HL-60 (cell line): ENCODE measurements around the gene ATG10.

Experiments used
- DNase-seq, 2 experiments: peaks; one replicate each; pipeline ENCODE4 v3.0.0-alpha.2; 2010 to 2020; ENCODE audit warnings: low read depth in 1 of 2, low spot score in 1 of 2
- H3K27ac ChIP-seq: fragments of 250-450 bp; sonication (Bioruptor Pico); replicated peaks from 2 replicates; pipeline ENCODE4 v1.5.1; 2020; ENCODE audit warnings: mild to moderate bottlenecking, moderate library complexity
- H3K27me3 ChIP-seq: fragments of 250-450 bp; sonication (Bioruptor Pico); 2 replicates; pipeline ENCODE4 v1.5.1; 2021; ENCODE audit warnings: mild to moderate bottlenecking, moderate library complexity; ENCODE audit not compliant: insufficient read depth, poor library complexity, severe bottlenecking
- H3K4me3 ChIP-seq: replicated peaks from 2 replicates; pipeline ENCODE4 v1.5.1; 2011; ENCODE audit warnings: mild to moderate bottlenecking, control low read depth, low read length; ENCODE audit not compliant: insufficient read depth
- CTCF ChIP-seq: IDR thresholded peaks from one replicate; pipeline ENCODE4 v1.5.1; 2011; ENCODE audit warnings: low read length, control low read depth, inconsistent platforms; ENCODE audit not compliant: insufficient read depth
- GABPA ChIP-seq: IDR thresholded peaks from 2 replicates; pipeline ENCODE4 v1.6.1; 2012; ENCODE audit warnings: low read depth
- POLR2AphosphoS5 ChIP-seq: IDR thresholded peaks from 2 replicates; pipeline ENCODE4 v1.6.1; 2012; ENCODE audit warnings: low read depth
- REST ChIP-seq: IDR thresholded peaks from 2 replicates; pipeline ENCODE4 v1.6.1; 2012; ENCODE audit warnings: low read depth; ENCODE audit not compliant: insufficient replicate concordance
- SPI1 ChIP-seq: IDR thresholded peaks from 2 replicates; pipeline ENCODE4 v1.6.1; 2012; ENCODE audit warnings: low read depth, mild to moderate bottlenecking, borderline replicate concordance

Gene ATG10

GRCh38 chr5:82174919-82175219 lies 203.0 kb downstream of the ATG10 start:
- Histone ChIP-seq H3K27ac (no peak overlapping the region), H3K4me3 (no peak overlapping the region), H3K27me3 (no peaks in the 10 kb centered on the region)
- no peak for DNase-seq
- TF ChIP-seq SPI1 (no peak), CTCF (no peak), POLR2AphosphoS5 (no peak), GABPA (no peak), REST (no peak)

GRCh38 chr5:82176115-82176814 lies 204.4 kb downstream of the ATG10 start:
- TF ChIP-seq POLR2AphosphoS5 (no peak), REST (no peak), CTCF (no peak), GABPA (no peak), SPI1 (no peak)
- H3K27ac ChIP-seq = no peak overlapping the region
- no peak overlapping the region for H3K4me3 ChIP-seq
- no peaks in the 10 kb centered on the region for H3K27me3 ChIP-seq
- DNase-seq = no peak

GRCh38 chr5:82178378-82178777 lies 206.6 kb downstream of the ATG10 start:
- TF ChIP-seq SPI1 = no peak
- no peak for TF ChIP-seq GABPA
- TF ChIP-seq CTCF = no peak
- no peak for TF ChIP-seq POLR2AphosphoS5
- no peak for TF ChIP-seq REST
- Histone ChIP-seq H3K27ac (no peak overlapping the region), H3K27me3 (no peaks in the 10 kb centered on the region), H3K4me3 (no peak overlapping the region)
- no peak for DNase-seq
